ENCODE results near the gene CD2. TPM values are rescaled to one million over a fixed set of nuclear protein-coding genes. Genes with fewer than 3 reads are reported as not detected.

Gene CD2
- total RNA-seq, 2 experiments from 2014 or later: 206 to 258 TPM

- no peaks in the 10 kb centered on the region for H3K27me3 Mint-ChIP-seq
- peaks cover 99% of the 10 kb centered on the region for H3K36me3 Mint-ChIP-seq (ENCODE audit: low read depth)
- DNase-seq: peak; percentile 52
- CTCF ChIA-PET: interaction anchor here (0.7 to 8.2 kb wide), 24 partner anchors 8 to 293 kb away, joined by 3 to 65 read pairs (median 5); partner anchors contain the start of gene CD2
- no peaks in the 10 kb centered on the region for H3K9me3 Mint-ChIP-seq
- H3K27ac Mint-ChIP-seq: peak overlapping the region; percentile 96
- POLR2A ChIA-PET: interaction anchor here (0.6 to 4.8 kb wide), 14 partner anchors 8 to 293 kb away, joined by 3 to 46 read pairs (median 6); partner anchors contain the start of gene CD2
- peaks cover 96% of the 10 kb centered on the region for H3K4me1 Mint-ChIP-seq
- peak overlapping the region; percentile 65 for H3K4me3 Mint-ChIP-seq
Observed at GRCh38 chr1:116763787-116764465, 9.7 kb downstream of the CD2 start.

- CTCF ChIA-PET: interaction anchor here (0.7 to 8.2 kb wide), 24 partner anchors 8 to 293 kb away, joined by 3 to 65 read pairs (median 5); partner anchors contain the start of gene CD2
- Mint-ChIP-seq H3K27ac (peak overlapping the region; percentile 96), H3K27me3 (no peaks in the 10 kb centered on the region), H3K9me3 (no peaks in the 10 kb centered on the region), H3K36me3 (ENCODE audit: low read depth) (peaks cover 99% of the 10 kb centered on the region), H3K4me1 (peaks cover 96% of the 10 kb centered on the region), H3K4me3 (peak overlapping the region; percentile 65)
- DNase-seq: peak; percentile 62
- POLR2A ChIA-PET: interaction anchor here (0.7 to 4.8 kb wide), 9 partner anchors 9 to 292 kb away, joined by 3 to 46 read pairs (median 8); partner anchors contain the start of gene CD2
Observed at GRCh38 chr1:116764466-116764898, 10.3 kb downstream of the CD2 start.

- H3K4me3 Mint-ChIP-seq: peak overlapping the region; percentile 65
- POLR2A ChIA-PET: interaction anchor here (0.7 to 4.8 kb wide), 10 partner anchors 9 to 291 kb away, joined by 3 to 46 read pairs (median 7); partner anchors contain the start of gene CD2
- DNase-seq: no peak
- CTCF ChIA-PET: interaction anchor here (0.5 to 8.2 kb wide), 31 partner anchors 7 to 292 kb away, joined by 3 to 65 read pairs (median 5); partner anchors contain the start of gene CD2
- H3K9me3 Mint-ChIP-seq: no peaks in the 10 kb centered on the region
- H3K27ac Mint-ChIP-seq: peak overlapping the region; percentile 96
- H3K4me1 Mint-ChIP-seq: peaks cover 97% of the 10 kb centered on the region
- peaks cover 96% of the 10 kb centered on the region for H3K36me3 Mint-ChIP-seq (ENCODE audit: low read depth)
- H3K27me3 Mint-ChIP-seq: no peaks in the 10 kb centered on the region
Observed at GRCh38 chr1:116764906-116765862, 11.0 kb downstream of the CD2 start.

GRCh38 chr1:116765962-116766361 lies 11.7 kb downstream of the CD2 start:
- POLR2A ChIA-PET: interaction anchor here (1.5 to 4.8 kb wide), 2 partner anchors 28 to 39 kb away, joined by 6 to 46 read pairs; no protein-coding TSS in a partner anchor
- no peaks in the 10 kb centered on the region for H3K9me3 Mint-ChIP-seq
- CTCF ChIA-PET: interaction anchor here (0.6 to 8.2 kb wide), 10 partner anchors 10 to 284 kb away, joined by 3 to 65 read pairs (median 6); no protein-coding TSS in a partner anchor
- DNase-seq: no peak
- H3K4me1 Mint-ChIP-seq: peaks cover 97% of the 10 kb centered on the region
- H3K27ac Mint-ChIP-seq: peak overlapping the region; percentile 96
- H3K4me3 Mint-ChIP-seq: no peak overlapping the region
- peaks cover 89% of the 10 kb centered on the region for H3K36me3 Mint-ChIP-seq (ENCODE audit: low read depth)
- no peaks in the 10 kb centered on the region for H3K27me3 Mint-ChIP-seq

GRCh38 chr1:116766616-116767469 lies 12.6 kb downstream of the CD2 start:
- no peaks in the 10 kb centered on the region for H3K27me3 Mint-ChIP-seq
- H3K4me3 Mint-ChIP-seq: peak overlapping the region; percentile 61
- no peaks in the 10 kb centered on the region for H3K9me3 Mint-ChIP-seq
- H3K27ac Mint-ChIP-seq: peak overlapping the region; percentile 96
- ChIA-PET POLR2A (interaction anchor here (0.8 to 4.8 kb wide), 5 partner anchors 13 to 60 kb away, joined by 3 to 46 read pairs (median 5); partner anchors contain the start of gene CD2), CTCF (interaction anchor here (0.7 to 8.2 kb wide), 9 partner anchors 10 to 286 kb away, joined by 3 to 65 read pairs (median 6); no protein-coding TSS in a partner anchor)
- H3K4me1 Mint-ChIP-seq: peaks cover 98% of the 10 kb centered on the region
- peak; percentile 50 for DNase-seq
- H3K36me3 Mint-ChIP-seq (ENCODE audit: low read depth): peaks cover 80% of the 10 kb centered on the region

- CTCF ChIA-PET: interaction anchor here (0.6 to 8.2 kb wide), 7 partner anchors 12 to 325 kb away, joined by 3 to 65 read pairs (median 7); no protein-coding TSS in a partner anchor
- Mint-ChIP-seq H3K27ac (peak overlapping the region; percentile 96), H3K4me3 (peak overlapping the region; percentile 61), H3K27me3 (no peaks in the 10 kb centered on the region), H3K36me3 (ENCODE audit: low read depth) (peaks cover 74% of the 10 kb centered on the region), H3K4me1 (peaks cover 98% of the 10 kb centered on the region), H3K9me3 (no peaks in the 10 kb centered on the region)
- no peak for DNase-seq
- POLR2A ChIA-PET: interaction anchor here (0.8 to 1.3 kb wide), 3 partner anchors 14 to 59 kb away, joined by 3 to 5 read pairs (median 3); partner anchors contain the start of gene CD2
Observed at GRCh38 chr1:116767782-116768382, 13.7 kb downstream of the CD2 start.

- CTCF ChIA-PET: interaction anchor here (0.6 to 8.2 kb wide), 8 partner anchors 12 to 117 kb away, joined by 3 to 65 read pairs (median 9); no protein-coding TSS in a partner anchor
- POLR2A ChIA-PET: interaction anchor here (1.1 to 2.1 kb wide), 3 partner anchors 14 to 59 kb away, joined by 3 to 14 read pairs (median 7); partner anchors contain the start of gene CD2
- peak overlapping the region; percentile 61 for H3K4me3 Mint-ChIP-seq
- H3K4me1 Mint-ChIP-seq: peaks cover 97% of the 10 kb centered on the region
- DNase-seq: no peak
- no peaks in the 10 kb centered on the region for H3K27me3 Mint-ChIP-seq
- H3K36me3 Mint-ChIP-seq (ENCODE audit: low read depth): peaks cover 72% of the 10 kb centered on the region
- H3K9me3 Mint-ChIP-seq: peaks cover 5% of the 10 kb centered on the region
- H3K27ac Mint-ChIP-seq: peak overlapping the region; percentile 96
Observed at GRCh38 chr1:116768416-116769103, 14.3 kb downstream of the CD2 start.

GRCh38 chr1:116769104-116769452 lies 14.8 kb downstream of the CD2 start:
- Mint-ChIP-seq H3K27me3 (no peaks in the 10 kb centered on the region), H3K36me3 (ENCODE audit: low read depth) (peaks cover 69% of the 10 kb centered on the region), H3K27ac (peak overlapping the region; percentile 96), H3K4me3 (peak overlapping the region; percentile 61), H3K4me1 (peaks cover 92% of the 10 kb centered on the region), H3K9me3 (peaks cover 6% of the 10 kb centered on the region)
- CTCF ChIA-PET: interaction anchor here (0.6 to 8.2 kb wide), 14 partner anchors 8 to 194 kb away, joined by 3 to 65 read pairs (median 4); no protein-coding TSS in a partner anchor
- POLR2A ChIA-PET: interaction anchor here (0.8 to 2.1 kb wide), 9 partner anchors 14 to 58 kb away, joined by 3 to 14 read pairs (median 6); partner anchors contain the start of gene CD2
- DNase-seq: peak; percentile 27

GRCh38 chr1:116769561-116769977 lies 15.3 kb downstream of the CD2 start:
- H3K9me3 Mint-ChIP-seq: peaks cover 9% of the 10 kb centered on the region
- DNase-seq: peak; percentile 89
- POLR2A ChIA-PET: interaction anchor here (0.8 to 2.1 kb wide), 11 partner anchors 15 to 58 kb away, joined by 3 to 14 read pairs (median 5); partner anchors contain the start of gene CD2

GRCh38 chr1:116769994-116770393 lies 15.8 kb downstream of the CD2 start:
- DNase-seq: no peak
- no peaks in the 10 kb centered on the region for H3K27me3 Mint-ChIP-seq
- H3K36me3 Mint-ChIP-seq (ENCODE audit: low read depth): peaks cover 64% of the 10 kb centered on the region
- H3K4me3 Mint-ChIP-seq: peak overlapping the region; percentile 61
- POLR2A ChIA-PET: interaction anchor here (0.8 to 2.1 kb wide), 9 partner anchors 15 to 47 kb away, joined by 3 to 14 read pairs (median 5); partner anchors contain the start of gene CD2
- H3K4me1 Mint-ChIP-seq: peaks cover 89% of the 10 kb centered on the region
- CTCF ChIA-PET: interaction anchor here (0.7 to 8.2 kb wide), 18 partner anchors 9 to 280 kb away, joined by 3 to 65 read pairs (median 6); partner anchors contain the start of gene CD2
- H3K27ac Mint-ChIP-seq: peak overlapping the region; percentile 96
- H3K9me3 Mint-ChIP-seq: peaks cover 9% of the 10 kb centered on the region

More at GRCh38 chr1:116769561-116769977, 15.3 kb downstream of the CD2 start:
- Mint-ChIP-seq H3K4me1 (peaks cover 92% of the 10 kb centered on the region), H3K27ac (peak overlapping the region; percentile 96), H3K36me3 (ENCODE audit: low read depth) (peaks cover 69% of the 10 kb centered on the region), H3K27me3 (no peaks in the 10 kb centered on the region), H3K4me3 (peak overlapping the region; percentile 61)
- CTCF ChIA-PET: interaction anchor here (0.8 to 8.2 kb wide), 16 partner anchors 9 to 193 kb away, joined by 3 to 65 read pairs (median 5); partner anchors contain the start of gene CD2

Measured in activated CD4-positive, alpha-beta T cell treated with anti-CD3 and anti-CD28 coated beads, Interleukin-2, amount 10 ng/mL, durations not matched to agents 7 days and 5 days (primary cell).